Kidney capillary endothelial cell (primary cell): ENCODE results near the gene DOK1.
"Not testable (repeated sequence)": the region's sequence is repeated elsewhere in the genome, so short reads cannot be mapped to it uniquely, and the experiment has no call there.

Source experiments
- DNase-seq: peaks from one replicate; pipeline ENCODE4 v3.0.0-alpha.2; 2018; ENCODE audit warnings: low spot score

Gene DOK1

DNA sequence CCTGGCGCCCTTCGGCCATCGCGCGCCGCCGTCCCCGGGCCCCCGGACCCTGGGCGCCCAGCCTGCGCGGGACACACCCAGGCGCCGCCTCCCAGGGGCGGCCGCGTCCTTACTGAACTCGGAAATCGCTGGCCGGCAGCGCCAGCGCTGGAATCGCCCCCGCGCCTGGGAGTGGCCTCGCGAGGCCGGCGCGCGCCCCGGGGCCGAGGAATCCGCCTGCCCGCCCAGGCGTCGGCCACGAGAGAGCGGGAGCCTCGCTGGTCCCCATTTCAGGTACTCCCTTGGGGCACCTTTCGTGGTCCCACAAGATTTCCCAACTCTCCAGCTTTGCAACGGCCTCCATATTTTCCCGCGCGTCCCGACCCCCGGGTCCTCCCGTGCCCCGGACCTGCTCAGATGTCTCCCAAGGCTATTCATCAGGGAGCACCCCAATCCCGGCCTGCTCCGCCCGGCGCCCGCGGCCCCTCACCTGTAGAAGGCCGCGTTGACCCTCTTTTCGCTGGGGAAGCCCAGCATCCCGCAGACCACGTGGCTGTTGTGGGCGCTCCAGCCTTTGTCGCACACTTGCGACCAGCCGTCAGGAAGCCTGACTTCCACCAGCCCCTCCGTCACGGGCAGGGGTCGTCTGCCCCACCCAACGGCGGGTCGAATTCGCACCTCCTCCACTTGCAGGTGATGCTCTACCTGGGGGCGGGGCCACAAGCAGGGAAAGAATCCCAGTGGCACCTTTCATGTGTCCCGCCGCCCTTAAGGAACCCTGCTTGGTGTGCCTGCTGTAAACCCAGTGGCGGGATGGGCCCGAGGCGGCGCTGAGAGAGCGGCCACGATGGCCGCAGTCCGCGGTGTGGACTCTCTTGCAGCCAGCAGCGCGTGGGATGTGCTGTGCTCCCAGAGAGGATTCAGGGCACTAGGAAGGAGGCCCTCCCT, 5.4 kb upstream of the DOK1 start:
- DNase-seq: no peak

DNA sequence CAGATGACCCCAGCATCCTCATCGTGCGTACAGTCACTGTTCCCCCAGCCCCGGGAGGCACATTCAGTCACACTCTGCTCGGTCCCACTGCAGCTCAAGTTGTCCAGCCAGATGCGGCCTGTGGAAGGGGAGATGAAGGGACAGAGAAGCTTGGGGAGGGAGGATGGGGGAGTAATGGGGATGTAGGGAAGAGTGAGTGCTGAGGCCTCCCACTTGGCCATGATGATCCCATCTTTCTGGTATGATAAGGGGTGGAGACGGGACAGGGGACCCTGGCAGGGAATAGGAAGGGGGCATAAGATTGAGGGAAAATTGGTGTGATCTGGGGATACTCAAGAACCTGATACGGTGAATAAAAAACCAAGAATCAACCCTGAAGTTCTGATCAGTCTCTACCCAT, 4.3 kb upstream of the DOK1 start:
- DNase-seq: no peak

DNA sequence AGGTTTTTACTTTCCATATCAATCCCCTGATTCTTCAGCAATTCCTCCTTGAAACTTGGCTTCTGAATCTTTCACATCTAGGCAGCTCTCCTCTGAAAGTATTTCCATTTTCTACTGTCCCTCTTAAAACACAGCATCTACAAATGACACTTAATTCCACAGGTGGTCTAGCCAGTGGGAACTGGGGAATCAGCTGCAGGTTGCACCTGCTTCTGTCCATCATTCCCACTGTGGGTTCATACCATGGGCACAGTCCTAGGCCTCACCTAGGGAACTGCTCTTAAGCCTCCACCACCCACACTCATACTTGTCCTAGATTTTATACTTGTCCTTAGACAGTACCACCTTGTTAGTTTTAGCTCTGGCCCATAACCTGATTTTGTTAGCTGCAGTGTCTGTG, 3.0 kb upstream of the DOK1 start:
- DNase-seq: no peak

DNA sequence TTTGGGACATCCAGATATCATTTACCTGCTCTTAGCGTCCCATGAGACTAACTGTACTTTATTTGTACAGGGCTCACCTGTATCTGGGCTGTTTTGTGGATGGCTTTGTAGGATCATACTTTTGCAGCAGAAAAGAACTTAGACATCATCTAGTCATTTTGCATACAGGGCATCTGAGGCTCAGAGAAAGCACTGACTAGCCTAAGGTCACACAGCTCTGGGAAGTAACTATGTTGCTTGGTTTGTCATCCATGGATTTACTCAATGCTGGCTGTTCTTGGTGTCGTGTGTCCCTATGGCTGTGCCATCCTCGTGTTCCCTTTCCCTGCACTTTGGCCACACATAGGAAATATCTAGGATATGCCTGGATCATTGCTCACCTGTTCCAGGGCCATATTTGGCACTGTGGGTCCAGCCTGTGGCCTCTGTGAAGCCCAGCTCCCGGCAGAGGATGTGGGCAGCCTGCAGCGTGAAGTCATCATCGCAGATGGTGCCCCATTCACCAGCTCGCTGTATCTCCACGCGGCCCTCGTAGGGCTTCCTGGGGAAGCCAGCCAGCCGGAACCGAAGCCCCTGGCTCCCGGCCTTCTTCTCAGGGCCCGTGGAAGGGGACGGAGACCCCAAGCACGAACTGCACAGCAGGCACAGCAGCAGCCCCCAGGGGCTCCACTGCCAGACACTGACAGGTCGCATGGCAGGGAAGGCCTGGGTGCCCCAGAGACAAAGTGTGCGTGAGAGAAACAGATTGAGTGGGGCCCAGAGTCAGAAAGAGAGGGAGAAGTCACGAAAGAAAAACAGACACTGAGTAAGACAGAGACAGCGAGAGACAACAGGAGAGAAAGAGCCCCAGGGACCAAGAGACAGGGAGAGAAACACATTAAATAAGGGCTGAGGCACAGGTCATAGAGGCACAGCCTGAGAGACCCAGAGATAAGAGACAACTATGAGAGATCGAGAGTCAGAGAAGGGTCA, 2.3 kb upstream of the DOK1 start:
- DNase-seq: no peak

DNA sequence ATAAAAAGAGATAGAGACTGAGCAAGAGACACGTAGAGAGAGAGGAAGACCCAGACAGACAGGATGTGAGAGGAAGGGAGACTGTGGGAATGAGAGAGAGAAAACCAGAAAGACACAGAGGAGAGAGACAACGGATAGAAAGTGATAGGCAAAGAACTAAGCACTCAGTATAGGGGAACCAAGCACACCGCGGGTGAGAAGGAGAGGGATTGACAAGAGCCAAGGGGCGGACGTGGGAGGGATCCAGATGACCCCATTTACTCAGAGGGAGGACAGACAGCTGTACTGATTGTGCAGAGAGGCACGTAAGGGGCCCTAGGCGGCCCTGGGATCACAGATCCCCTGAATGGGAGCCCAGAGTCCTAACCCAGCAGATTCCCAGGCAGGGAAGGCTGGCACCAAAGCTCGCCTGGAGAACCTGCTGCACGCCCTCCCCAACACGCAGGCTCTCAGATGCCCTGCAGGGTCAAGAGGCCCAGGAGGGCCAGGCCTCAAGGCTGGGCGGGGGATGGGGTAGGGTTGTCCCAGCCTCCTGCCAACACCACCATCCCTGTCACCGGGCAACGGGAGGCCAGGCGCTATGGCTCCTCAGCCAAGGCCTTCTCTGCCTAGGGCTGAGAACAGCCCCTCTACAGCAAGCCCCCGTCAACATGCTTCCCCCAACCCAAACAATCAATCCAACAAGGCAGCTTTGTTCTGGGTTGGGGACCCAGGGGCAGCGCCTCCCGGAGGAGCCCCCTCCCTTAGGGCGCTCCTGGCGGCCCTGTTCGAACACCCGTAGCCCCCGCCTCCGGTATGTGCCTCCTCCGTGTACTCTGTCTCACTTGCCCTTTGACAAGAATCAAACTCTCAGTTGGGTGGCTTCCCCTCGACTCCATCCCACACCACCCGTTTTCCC, 1.4 kb upstream of the DOK1 start:
- no peak for DNase-seq

DNA sequence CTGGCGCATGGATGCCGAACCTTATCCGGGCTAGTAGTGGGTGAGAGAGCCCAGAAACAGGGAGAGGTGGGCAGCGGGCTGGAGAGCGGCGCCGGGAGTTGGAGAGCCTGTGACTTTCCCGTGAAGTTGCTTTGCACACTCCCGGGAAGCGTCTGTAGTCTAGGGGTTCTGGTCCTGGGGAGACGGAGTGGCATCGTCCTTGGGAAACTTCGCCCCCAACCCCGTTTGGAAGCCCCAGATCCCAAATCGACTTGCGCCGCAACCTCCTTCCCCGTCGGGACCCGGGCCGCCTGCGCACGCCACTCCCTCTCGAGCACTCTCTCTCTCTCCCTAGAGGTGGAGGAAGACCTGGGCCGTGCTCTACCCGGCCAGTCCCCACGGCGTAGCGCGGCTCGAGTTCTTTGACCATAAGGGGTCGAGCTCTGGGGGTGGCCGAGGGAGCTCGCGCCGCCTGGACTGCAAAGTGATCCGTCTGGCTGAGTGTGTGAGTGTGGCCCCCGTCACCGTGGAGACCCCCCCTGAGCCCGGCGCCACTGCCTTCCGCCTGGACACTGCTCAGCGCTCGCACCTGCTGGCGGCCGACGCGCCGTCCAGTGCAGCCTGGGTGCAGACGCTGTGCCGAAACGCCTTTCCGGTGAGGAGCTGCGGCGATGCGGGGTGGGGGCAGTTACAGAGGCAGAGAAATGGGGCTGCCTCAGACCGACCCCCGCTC, 456 bp downstream of the DOK1 start:
- DNase-seq: no peak

DNA sequence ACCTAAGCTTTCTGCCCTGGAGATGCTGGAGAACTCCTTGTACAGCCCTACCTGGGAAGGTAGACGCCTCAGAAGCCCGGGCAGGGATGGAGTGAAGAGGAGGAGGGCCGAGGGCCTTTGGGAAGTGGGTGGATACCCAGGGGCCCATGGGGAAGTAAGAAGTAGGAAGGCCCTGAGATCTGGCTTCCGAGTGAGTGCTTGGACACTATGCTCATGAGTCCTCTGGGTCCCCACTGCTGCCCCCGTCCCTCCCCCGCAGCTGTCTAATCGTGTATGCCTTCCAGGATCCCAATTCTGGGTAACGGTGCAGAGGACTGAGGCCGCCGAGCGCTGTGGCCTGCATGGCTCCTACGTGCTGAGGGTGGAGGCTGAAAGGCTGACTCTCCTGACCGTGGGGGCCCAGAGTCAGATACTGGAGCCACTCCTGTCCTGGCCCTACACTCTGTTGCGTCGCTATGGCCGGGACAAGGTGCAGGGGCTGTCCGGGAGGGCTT, 1.1 kb downstream of the DOK1 start:
- no peak for DNase-seq

DNA sequence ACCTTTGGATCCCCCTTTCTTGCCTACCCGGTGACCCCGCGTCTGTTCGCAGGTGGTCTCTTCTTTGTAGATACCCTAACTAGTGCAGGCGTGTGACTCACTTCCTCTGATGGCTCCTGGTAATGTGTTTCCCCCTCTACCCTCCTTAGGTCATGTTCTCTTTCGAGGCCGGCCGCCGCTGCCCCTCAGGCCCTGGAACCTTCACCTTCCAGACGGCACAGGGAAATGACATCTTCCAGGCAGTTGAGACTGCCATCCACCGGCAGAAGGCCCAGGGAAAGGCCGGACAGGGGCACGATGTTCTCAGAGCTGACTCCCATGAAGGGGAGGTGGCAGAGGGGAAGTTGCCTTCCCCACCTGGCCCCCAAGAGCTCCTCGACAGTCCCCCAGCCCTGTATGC, 1.6 kb downstream of the DOK1 start:
- DNase-seq: no peak

DNA sequence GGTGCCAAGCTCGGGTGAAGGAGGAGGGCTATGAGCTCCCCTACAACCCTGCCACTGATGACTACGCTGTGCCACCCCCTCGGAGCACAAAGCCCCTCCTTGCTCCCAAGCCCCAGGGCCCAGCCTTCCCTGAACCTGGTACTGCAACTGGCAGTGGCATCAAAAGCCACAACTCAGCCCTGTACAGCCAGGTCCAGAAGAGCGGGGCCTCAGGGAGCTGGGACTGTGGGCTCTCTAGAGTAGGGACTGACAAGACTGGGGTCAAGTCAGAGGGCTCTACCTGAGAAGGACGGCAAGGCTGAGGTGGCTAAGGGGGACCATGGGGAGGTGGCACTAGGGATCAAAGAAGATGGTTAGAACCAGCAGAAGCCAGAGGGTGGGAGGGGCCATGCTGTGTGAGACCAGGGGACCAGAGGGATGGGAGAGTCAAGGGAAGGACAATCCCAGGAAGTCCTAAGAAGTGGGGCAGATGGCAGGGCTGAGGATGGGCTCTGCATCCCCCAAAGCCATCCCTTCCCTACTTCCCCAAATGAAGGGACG, 2.4 kb downstream of the DOK1 start:
- no peak for DNase-seq

DNA sequence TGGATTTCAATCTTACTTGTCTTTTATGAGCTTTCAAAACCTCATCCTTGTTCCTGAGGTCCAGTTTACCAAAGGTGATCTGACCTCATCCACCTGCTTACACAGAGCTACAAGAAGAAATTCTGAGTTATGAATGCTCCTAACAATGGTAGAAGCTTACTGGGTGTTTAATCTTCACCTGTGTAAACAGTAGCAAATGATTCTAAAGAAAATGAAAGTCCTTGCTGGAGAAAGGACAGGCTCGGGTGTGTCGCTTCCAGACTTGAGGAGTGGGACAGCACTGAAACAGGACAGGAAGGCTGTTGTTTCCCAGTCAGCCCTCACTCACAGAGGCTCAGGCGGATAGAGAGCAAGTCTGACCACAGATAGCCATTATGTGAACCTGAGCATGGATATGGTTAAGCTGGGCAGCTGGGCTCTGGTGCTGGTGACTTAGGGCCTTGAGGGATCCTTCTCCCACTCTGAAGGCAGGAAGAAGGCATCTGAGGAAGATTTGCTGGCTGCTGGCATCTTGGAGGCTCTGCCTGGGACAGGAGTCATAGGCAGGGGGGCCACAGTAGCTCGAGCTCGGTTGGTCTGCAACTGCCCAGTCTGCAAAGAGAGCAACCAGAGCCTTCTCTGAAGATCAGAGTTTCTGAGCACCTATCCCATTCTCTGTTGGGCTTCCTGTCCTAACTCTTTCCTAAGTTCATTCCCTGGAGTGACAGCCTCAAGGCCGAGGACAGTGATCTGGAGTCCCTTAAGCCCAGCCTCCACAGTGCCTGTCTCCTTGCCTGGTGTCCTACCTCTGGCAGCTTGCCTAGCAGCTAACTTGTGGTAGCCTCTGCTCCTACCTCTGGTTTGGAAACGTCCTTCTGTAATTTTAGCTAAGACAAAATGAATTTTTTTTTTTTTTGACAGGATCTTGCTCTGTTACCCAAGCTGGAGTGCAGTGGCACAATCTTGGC, 4.0 kb downstream of the DOK1 start:
- no peak for DNase-seq

DNA sequence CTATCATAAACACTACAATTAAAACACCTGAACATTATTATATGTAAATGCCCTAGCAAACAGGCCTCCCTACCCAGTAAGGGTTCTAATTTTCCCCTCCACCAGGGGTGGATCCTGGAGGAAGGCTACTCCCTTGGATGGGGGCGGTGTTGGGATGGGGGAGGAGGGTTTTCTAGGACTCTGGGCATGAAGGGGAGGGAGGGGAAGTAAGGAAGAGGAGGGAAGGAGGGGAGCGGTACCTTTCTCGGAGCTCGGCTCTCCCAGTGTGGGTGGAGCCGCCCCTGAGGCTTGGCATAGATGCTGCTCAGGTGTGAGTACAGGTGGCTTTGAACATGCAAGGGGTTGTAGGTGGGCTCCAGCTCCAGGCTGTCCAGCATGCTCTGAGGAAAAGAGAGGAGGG, 5.4 kb downstream of the DOK1 start:
- DNase-seq: no peak

DNA sequence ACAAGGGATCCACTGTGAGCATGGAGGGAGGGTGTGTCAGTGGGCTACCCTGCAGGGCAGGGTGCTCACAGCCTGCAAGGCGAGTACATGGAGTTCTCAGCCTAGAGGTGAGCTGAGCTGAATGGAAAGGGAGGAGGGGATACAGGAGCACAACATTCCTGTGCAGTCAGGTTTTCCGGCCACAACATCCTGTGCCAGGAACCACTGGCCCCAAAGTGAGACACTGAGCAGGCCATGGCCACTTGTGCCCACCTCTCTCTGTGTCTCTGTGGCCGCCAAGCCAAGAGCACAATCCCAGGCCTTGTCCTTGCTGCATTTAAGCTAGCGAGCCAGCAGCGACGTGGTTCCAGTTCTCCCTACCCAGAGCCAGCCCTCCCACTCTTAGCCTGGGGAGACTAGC, 6.1 kb downstream of the DOK1 start:
- no peak for DNase-seq

DNA sequence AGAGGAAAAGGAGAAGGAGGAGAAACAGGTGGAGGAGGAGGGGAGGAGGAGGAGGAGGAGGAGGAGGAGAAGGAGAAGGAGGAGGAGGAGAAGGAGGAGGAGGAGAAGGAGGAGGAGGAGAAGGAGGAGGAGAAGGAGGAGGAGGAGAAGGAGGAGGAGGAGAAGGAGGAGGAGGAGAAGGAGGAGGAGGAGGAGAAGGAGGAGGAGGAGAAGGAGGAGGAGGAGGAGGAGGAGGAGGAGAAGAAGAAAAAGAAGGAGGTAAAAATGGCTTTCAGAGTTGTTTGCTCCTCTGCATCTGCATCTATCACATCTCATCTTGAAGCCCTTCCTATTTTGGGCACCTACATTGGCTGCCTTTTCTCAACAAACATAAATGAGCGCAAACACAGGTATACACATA, 6.5 kb downstream of the DOK1 start:
- not testable (repeated sequence) for DNase-seq

DNA sequence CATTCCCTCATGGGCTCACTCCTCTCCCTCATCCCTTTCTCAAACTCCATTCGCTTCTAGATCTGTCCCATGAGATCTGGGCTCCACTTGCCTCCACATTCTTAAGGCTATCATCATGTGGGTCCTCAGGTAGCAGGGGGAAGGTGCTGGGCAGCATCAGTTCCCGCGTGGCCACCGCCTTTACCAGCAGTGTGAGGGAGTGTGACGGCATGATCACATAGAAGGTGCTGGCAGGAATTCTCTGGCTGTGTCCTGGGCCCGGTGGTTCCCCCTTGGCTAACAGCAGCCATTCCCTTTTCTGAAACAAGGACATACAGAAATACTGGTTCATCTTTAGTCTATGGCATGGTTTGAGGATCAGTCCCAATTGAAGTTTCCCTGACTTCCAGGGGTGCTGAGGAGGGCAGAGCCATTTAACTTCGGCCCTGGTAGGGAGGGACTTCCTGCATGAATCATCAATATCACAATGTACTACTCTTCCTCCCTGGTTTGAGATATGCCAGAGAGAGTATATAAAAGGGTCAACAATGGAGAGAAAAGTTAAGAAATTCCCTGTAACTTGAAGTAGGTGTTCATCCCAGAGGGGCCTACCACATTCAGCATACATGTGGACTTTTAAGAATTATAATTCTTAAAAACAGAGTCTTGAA, 7.7 kb downstream of the DOK1 start:
- DNase-seq: no peak

DNA sequence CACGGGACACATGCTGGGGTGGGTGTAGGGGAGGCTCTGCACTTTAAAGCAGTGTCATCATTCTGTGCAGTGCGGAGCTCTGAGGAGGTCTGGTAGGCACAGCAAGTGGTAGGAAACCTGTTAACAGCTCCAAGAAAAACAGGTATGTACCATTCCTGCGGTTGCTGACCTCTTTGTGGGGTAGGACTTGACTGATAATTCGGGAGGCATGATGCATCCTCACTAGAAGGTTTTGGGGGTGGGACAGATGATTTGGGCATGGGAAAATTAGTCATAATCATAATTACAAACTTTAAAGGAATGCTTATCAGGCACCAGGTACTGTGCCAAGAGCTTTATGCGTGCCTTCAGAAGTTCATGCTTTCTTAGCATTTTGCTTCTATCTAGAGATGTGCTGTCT, 9.7 kb downstream of the DOK1 start:
- no peak for DNase-seq

DNA sequence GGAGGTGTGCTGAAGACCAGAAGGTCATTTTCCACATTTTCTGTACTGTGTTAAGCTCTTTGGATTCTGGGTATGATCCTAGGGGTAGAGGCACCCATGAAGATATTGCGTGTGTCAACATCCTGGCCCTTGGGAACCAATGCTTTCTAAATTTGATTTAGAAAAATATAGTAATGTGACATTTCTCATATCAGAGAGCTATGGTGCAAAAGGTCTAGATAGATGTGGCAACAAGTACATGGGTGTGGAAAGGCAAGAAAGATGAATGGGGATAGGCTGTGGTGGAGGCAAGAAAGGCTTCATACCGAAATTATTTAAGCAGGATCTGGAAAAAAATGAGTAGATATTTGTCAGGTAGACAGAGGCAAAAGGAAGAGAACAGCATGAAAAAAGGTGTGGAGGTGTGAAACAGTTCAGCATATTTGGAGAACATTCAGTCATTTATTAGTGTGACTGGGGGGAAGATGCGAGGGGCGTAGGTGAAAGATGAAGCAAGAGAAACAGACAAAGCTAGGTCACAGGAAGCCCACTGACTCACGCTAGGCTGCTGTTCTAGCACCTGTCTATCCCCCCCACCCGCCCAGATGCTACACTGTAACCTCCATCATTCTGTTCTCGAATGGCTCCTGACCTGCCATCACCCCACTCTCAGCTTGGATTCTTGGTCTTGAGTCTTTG, 11.7 kb downstream of the DOK1 start:
- DNase-seq: no peak

DNA sequence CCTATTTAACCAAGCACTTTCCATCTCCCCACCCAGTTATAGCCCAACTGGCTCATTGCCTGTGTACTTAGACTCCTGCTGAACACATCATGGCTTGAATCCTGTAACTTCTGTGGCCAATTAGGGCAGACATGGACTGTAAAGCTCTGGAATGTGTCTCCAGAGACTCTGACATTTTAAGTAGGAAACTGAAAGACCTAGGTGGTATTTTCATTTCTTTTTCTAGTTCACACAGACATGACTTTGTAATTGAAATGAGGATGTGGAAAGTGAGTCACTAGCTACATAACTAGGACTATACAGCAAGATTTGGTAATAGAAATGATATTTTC, 12.2 kb downstream of the DOK1 start:
- DNase-seq: peak; percentile 59

DNA sequence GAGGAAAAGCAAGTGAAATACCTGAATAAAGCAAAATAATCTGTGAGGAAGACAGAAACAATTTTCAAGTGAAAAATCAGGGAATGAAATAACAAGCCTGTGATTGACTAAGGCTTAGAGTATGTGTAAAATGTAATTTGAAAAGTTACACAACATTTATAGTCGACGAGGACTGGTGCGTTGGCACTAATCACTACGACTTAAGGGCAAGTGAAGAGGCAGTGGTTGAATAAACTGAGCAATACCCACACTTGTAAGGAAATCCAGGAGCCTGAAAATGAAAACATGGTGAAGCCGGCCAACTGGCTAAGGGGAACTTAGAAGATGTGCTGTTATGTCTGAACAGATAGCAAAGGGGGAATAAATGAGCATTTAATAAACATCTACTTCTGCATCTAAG, 13.4 kb downstream of the DOK1 start:
- DNase-seq: no peak

DNA sequence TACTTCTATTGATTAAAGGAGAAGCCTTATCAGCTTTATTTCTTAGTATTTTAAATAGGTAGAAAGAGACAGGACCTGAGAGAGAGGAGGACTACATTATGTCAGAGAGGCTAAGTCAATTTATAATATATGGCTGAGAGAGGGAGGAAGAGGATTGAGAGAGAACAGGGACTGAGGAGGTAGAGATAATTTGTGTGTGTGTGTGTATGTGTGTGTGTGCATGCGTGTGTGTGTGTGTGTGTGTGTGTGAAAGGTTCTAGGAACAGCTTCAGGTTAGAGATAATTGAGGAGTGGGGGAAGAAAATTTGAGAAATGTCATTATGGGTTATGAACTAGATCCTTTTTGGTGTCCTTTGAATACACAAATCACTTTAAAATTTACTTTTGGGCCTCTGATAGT, 15.2 kb downstream of the DOK1 start:
- DNase-seq: no peak
